ENCODE data around the gene HPCAL1.

The HPCAL1 gene

DNA sequence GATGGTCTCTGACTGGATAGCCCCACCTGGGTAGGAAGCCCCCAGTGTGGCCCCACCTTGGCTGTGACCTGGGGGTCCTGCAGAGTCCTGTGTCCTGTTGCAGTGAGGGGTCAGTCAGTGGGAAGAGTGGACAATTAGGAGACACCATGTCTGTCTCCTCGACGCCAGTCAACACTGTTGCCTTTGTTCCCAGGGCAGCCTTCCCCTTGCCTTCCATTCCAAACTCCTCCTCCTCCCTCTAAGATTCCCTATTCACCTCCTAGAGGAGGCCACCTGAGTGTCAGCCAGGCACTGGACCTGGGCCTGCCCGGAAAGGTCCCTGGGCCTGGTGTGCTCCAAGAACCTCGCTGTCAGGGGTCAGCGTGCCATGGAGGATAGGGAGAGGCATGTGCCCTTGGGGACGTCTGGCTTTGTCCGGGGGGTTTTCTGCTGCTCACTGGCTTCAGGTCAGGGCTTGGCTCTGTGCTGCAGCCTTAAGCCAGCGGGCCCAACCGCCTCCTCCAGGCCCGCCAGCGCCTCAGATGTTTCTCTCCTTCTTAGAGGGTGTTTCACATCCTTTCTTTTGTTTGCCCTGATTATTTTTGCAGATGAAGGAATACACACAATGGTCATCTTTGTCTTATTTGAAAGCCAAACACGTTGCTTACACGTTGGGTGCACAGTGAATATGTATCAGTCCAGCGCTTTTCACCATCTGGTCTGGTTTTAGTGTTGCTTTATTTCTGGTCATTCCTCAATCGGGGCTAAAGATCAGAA is 68.9 kb downstream of the HPCAL1 start:
- no peaks in the 10 kb centered on the region for H3K27me3 Mint-ChIP-seq
- H3K36me3 Mint-ChIP-seq (ENCODE audit: low read depth) = peaks cover 9% of the 10 kb centered on the region
- H3K4me1 Mint-ChIP-seq (ENCODE audit: low read depth) = peaks cover 66% of the 10 kb centered on the region
- DNase-seq = no peak
- no peaks in the 10 kb centered on the region for H3K9me3 Mint-ChIP-seq
- H3K4me3 Mint-ChIP-seq = no peak overlapping the region
- no peak overlapping the region for H3K27ac Mint-ChIP-seq

DNA sequence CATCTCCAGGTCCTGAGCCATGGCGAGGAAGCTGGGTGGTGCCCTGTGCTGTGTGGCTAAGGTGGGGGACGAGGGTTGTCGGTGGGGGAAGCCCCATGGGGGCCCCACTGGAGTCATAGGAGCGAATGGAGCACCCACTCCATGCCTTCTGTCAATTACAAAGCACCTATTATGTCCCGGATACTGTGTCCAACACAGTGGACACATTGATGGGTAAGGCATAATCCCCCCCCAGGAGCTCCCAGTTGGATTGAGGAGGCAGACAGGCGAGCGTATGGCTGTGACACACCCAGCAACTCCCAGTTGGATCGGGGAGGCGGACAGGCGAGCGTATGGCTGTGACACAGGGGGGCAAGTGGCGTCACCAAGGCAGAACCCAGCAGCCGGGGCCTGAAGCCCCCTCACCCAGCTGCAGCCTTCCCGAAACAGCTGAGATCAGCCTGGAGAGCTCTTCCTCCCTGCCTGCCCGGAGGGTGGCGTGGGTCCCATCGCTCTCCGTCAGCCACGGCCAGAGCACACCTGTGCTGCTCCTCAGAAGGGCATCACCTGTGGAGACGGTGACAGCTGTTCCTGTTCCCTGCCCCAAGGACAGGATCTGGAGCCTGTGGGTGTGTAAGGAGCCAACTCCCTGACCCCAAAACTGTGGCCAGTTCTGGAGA is 69.6 kb downstream of the HPCAL1 start:
- DNase-seq = no peak
- Mint-ChIP-seq H3K4me1 (ENCODE audit: low read depth) (peaks cover 65% of the 10 kb centered on the region), H3K9me3 (no peaks in the 10 kb centered on the region), H3K27ac (peak overlapping the region; percentile 33), H3K4me3 (no peak overlapping the region), H3K36me3 (ENCODE audit: low read depth) (peaks cover 6% of the 10 kb centered on the region), H3K27me3 (no peaks in the 10 kb centered on the region)

DNA sequence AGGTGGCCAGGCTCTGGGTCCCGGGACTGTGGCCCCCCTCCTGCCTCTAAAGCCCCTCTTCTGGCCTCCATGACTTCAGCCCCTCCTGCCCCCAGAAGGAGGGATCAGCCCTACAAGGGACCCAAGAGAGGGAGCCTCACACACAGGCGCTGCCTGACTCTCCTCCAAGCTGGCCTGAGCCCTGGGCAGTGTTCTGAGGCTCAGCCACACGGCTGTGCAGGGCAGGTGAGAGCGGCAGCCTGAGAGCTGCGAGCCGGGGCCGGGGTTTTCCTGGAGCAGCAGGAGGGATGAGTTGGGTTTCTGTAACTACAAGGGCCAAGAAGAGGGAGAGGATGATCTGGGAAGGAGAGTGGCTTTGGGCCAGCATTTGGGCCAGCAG is 70.1 kb downstream of the HPCAL1 start:
- no peak for DNase-seq
- H3K4me3 Mint-ChIP-seq = no peak overlapping the region
- no peaks in the 10 kb centered on the region for H3K9me3 Mint-ChIP-seq
- H3K27me3 Mint-ChIP-seq = no peaks in the 10 kb centered on the region
- peak overlapping the region; percentile 27 for H3K27ac Mint-ChIP-seq
- H3K36me3 Mint-ChIP-seq (ENCODE audit: low read depth) = peaks cover 6% of the 10 kb centered on the region
- peaks cover 69% of the 10 kb centered on the region for H3K4me1 Mint-ChIP-seq (ENCODE audit: low read depth)

DNA sequence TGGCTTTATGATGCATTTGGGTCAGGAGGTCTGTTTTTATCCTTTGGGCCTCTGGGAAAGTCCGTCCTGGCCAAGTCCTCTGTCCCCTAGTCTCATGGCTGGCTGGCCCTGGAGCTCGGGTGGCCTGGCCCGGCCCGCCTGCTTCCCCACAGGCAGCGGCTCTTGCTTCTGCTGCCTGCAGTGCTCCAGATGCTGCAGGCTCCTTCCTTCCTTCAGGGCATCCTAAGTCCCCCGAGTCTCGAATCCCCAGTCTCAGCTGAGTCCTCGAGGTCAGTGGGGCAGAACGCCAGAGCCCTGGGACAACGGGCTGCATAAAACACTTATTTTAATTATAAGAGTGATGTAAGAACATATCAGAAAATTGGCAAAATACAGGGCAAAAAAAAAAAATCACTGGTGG is 71.2 kb downstream of the HPCAL1 start:
- peaks cover 72% of the 10 kb centered on the region for H3K4me1 Mint-ChIP-seq (ENCODE audit: low read depth)
- H3K4me3 Mint-ChIP-seq = no peak overlapping the region
- no peak overlapping the region for H3K27ac Mint-ChIP-seq
- H3K27me3 Mint-ChIP-seq = no peaks in the 10 kb centered on the region
- H3K36me3 Mint-ChIP-seq (ENCODE audit: low read depth) = peaks cover 6% of the 10 kb centered on the region
- no peak for DNase-seq
- H3K9me3 Mint-ChIP-seq = no peaks in the 10 kb centered on the region

- peaks cover 74% of the 10 kb centered on the region for H3K4me1 Mint-ChIP-seq (ENCODE audit: low read depth)
- H3K9me3 Mint-ChIP-seq = no peaks in the 10 kb centered on the region
- no peak overlapping the region for H3K4me3 Mint-ChIP-seq
- no peaks in the 10 kb centered on the region for H3K27me3 Mint-ChIP-seq
- peaks cover 6% of the 10 kb centered on the region for H3K36me3 Mint-ChIP-seq (ENCODE audit: low read depth)
- DNase-seq = no peak
- peak overlapping the region; percentile 53 for H3K27ac Mint-ChIP-seq
Observed at GRCh38 chr2:10374362-10374943, 71.7 kb downstream of the HPCAL1 start.

DNA sequence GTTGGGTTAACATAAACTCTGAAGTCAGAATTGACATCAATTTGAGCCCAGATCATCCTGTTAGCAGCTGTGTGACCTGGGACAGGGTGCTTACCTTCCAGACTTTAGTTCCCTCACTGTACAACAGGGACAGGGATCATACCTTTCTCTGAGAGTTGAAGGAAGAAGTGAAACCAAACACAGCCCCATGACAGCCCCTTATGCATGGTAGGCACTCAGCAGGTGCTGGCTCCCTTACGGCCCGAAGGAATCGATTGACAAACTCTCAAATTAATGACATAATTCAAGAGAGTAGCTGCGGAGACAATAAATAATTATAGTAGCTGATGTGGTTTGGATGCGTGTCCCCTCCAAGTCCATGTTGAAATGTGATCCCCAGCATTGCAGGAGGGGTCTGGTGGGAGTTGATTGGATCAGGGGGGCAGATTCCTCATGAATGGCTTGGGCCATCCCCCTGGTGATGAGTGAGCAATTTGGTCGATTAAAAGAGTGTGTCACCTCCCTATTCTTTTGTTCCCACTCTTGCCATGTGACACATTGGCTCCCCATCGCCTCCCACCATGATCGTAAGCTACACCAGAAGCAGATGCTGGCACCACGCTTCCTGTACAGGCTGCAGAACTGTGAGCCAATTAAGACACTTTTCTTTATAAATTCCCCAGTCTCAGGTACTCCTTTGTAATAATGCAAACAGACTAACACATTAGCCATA is 73.0 kb downstream of the HPCAL1 start:
- H3K9me3 Mint-ChIP-seq = no peaks in the 10 kb centered on the region
- H3K27me3 Mint-ChIP-seq = no peaks in the 10 kb centered on the region
- H3K27ac Mint-ChIP-seq = peak overlapping the region; percentile 66
- peaks cover 78% of the 10 kb centered on the region for H3K4me1 Mint-ChIP-seq (ENCODE audit: low read depth)
- H3K36me3 Mint-ChIP-seq (ENCODE audit: low read depth) = peaks cover 6% of the 10 kb centered on the region
- no peak for DNase-seq
- H3K4me3 Mint-ChIP-seq = no peak overlapping the region

GRCh38 chr2:10377052-10377746 is 74.5 kb downstream of the HPCAL1 start:
- peaks cover 6% of the 10 kb centered on the region for H3K36me3 Mint-ChIP-seq (ENCODE audit: low read depth)
- H3K27me3 Mint-ChIP-seq = no peaks in the 10 kb centered on the region
- no peak overlapping the region for H3K4me3 Mint-ChIP-seq
- H3K4me1 Mint-ChIP-seq (ENCODE audit: low read depth) = peaks cover 87% of the 10 kb centered on the region
- no peak for DNase-seq
- peak overlapping the region; percentile 53 for H3K27ac Mint-ChIP-seq
- H3K9me3 Mint-ChIP-seq = no peaks in the 10 kb centered on the region

DNA sequence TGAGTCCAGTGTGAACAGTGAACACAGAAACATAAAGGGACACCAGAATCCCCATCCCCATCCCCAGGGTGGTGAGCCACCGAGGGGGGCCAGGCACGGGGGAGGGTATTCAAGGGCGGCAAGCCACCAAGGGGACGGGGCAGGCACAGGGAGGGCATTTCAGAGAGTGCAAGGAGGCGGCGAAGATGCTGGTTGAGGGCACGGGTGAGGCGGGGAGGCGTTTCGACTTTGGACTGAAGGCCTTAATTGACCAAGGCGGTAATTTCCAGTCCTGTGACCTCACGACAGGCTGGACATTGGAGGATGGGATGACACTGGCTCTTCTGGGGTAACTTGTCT is 75.0 kb downstream of the HPCAL1 start:
- Mint-ChIP-seq H3K4me3 (peak overlapping the region; percentile 9), H3K9me3 (no peaks in the 10 kb centered on the region), H3K27ac (peak overlapping the region; percentile 53), H3K27me3 (no peaks in the 10 kb centered on the region), H3K4me1 (ENCODE audit: low read depth) (peaks cover 91% of the 10 kb centered on the region), H3K36me3 (ENCODE audit: low read depth) (peaks cover 6% of the 10 kb centered on the region)
- no peak for DNase-seq

GRCh38 chr2:10378189-10378588 is 75.5 kb downstream of the HPCAL1 start:
- peak; percentile 48 for DNase-seq
- no peaks in the 10 kb centered on the region for H3K27me3 Mint-ChIP-seq
- H3K36me3 Mint-ChIP-seq (ENCODE audit: low read depth) = peaks cover 2% of the 10 kb centered on the region
- H3K9me3 Mint-ChIP-seq = no peaks in the 10 kb centered on the region
- peaks cover 91% of the 10 kb centered on the region for H3K4me1 Mint-ChIP-seq (ENCODE audit: low read depth)
- H3K27ac Mint-ChIP-seq = peak overlapping the region; percentile 53
- H3K4me3 Mint-ChIP-seq = peak overlapping the region; percentile 9

DNA sequence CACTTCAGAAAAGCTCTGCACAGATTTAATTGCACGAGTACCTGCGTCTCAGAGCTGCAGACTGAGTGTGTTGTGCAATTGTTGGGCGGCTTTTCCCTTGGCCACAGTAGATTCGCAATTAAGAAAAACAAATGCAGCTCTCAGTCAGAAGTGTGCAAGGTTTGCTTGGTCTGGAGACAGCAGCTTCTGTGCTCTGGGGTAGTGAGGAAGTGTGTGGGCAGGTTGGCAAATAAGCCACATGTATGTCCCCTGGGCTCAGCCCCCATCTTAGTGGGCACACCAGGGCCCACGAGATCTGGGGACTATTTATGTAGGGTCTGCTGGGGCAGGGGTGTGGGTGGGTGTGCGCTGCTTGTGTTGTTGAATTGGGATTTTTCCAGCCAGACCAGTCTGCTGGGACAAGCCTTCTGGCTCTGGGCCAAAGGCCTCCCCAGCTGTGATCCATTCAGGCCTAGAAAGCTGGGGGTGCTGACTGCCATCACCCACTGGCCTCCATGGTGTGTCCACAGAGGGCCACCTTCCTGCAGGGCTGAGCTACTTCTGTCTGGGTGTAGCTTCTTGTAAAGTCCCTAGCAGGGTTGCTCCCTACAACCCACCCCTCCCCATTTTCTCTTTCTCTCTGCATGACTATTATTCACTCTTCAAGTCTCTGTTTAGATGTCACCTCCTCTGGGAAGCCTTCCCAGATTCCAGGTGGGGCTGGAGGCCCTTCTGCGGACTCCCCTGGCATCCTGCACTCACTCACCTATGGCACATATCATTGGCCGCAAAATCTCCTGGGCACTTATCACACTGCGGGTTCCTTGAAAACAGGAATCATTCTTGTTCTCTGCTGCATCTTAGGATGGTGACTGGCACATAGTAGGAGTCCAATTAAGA is 77.6 kb downstream of the HPCAL1 start:
- Mint-ChIP-seq H3K4me1 (ENCODE audit: low read depth) (peaks cover 92% of the 10 kb centered on the region), H3K9me3 (no peaks in the 10 kb centered on the region), H3K27ac (peak overlapping the region; percentile 56), H3K4me3 (no peak overlapping the region), H3K27me3 (no peaks in the 10 kb centered on the region), H3K36me3 (ENCODE audit: low read depth) (no peaks in the 10 kb centered on the region)
- no peak for DNase-seq

DNA sequence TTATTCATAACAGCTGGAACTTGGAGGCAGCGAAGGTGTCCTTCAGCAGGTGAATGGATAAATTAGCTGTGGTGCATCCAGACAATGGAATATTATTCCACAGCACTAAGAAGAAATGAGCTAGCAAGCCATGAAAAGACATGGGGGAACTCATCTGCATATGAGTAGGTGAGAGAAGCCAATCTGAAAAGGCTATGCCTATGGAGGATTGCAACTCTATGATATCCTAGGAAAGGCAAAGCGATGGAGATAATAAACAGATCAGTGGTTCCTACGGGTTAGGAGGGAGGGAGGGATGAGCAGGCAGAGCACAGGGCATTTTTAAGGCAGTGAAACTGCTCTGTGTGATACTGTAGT is 79.3 kb downstream of the HPCAL1 start:
- Mint-ChIP-seq H3K4me1 (ENCODE audit: low read depth) (peaks cover 95% of the 10 kb centered on the region), H3K4me3 (peak overlapping the region; percentile 41), H3K36me3 (ENCODE audit: low read depth) (no peaks in the 10 kb centered on the region), H3K27ac (peak overlapping the region; percentile 6), H3K9me3 (no peaks in the 10 kb centered on the region), H3K27me3 (no peaks in the 10 kb centered on the region)
- DNase-seq = no peak

GRCh38 chr2:10382354-10383061 is 79.8 kb downstream of the HPCAL1 start:
- Mint-ChIP-seq H3K27ac (peak overlapping the region; percentile 55), H3K36me3 (ENCODE audit: low read depth) (no peaks in the 10 kb centered on the region), H3K4me3 (peak overlapping the region; percentile 41), H3K4me1 (ENCODE audit: low read depth) (peaks cover 94% of the 10 kb centered on the region), H3K27me3 (no peaks in the 10 kb centered on the region), H3K9me3 (no peaks in the 10 kb centered on the region)
- DNase-seq = peak; percentile 50
